ENCODE data around the gene KCNAB1.

KCNAB1 gene

DNA sequence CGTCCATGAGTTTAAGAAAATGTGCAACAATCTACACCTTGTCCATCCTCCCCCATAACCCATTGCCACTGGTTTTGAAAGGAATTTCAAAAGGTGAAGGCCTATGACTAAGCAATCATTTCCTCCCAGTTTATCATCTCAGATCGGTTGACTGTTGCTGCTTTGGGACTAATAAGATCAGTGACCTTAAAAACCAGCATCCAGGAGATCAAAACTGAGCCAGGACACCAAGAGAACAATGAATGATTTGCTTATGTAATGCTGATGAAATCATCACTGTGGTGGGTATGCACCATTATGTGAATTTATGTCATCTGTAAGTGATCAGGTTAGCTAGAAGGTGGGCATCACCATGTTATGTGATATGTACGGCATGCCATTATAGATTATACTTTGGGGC lies 239.0 kb downstream of the KCNAB1 start:
- Histone ChIP-seq H3K4me1 (ENCODE audit: control insufficient read depth, insufficient read depth, low read length) (no peaks in the 10 kb centered on the region), H3K27me3 (ENCODE audit: control insufficient read depth, insufficient read depth, low read length) (no peaks in the 10 kb centered on the region), H3K9me3 (ENCODE audit: control insufficient read depth, insufficient read depth, low read length) (no peaks in the 10 kb centered on the region), H3K27ac (ENCODE audit: low read length) (no peak overlapping the region), H3K36me3 (ENCODE audit: control insufficient read depth, insufficient read depth, low read length) (no peaks in the 10 kb centered on the region), H3K4me3 (ENCODE audit: low read length) (no peak overlapping the region)
- WGBS (ENCODE audit: insufficient coverage, insufficient read length): no CpG with 5 or more reads among the region's 3 CpGs
- DNase-seq (ENCODE audit: low read depth, low spot score): no peak

DNA sequence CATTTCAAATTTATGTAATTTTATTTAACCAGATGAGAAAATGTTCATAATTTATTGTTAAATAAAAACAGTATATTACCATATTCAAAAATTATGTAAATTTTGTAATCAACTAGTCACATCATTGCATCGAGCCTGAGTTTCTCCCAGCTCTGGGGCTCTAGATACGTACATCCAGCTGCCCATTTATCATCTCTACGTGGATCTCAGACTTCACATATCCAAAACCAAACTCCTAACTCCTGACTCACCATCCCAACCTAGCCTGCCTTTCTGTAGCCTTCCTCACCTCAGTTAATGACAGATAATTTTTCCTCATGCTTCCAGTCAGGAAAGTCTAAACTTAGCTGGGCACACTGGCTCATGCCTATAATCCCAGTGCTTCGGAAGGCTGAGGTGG lies 239.7 kb downstream of the KCNAB1 start:
- Histone ChIP-seq H3K4me1 (ENCODE audit: control insufficient read depth, insufficient read depth, low read length) (no peaks in the 10 kb centered on the region), H3K27me3 (ENCODE audit: control insufficient read depth, insufficient read depth, low read length) (no peaks in the 10 kb centered on the region), H3K9me3 (ENCODE audit: control insufficient read depth, insufficient read depth, low read length) (no peaks in the 10 kb centered on the region), H3K4me3 (ENCODE audit: low read length) (no peak overlapping the region), H3K36me3 (ENCODE audit: control insufficient read depth, insufficient read depth, low read length) (no peaks in the 10 kb centered on the region), H3K27ac (ENCODE audit: low read length) (no peak overlapping the region)
- no CpG with 5 or more reads among the region's 4 CpGs for WGBS (ENCODE audit: insufficient coverage, insufficient read length)
- no peak for DNase-seq (ENCODE audit: low read depth, low spot score)

DNA sequence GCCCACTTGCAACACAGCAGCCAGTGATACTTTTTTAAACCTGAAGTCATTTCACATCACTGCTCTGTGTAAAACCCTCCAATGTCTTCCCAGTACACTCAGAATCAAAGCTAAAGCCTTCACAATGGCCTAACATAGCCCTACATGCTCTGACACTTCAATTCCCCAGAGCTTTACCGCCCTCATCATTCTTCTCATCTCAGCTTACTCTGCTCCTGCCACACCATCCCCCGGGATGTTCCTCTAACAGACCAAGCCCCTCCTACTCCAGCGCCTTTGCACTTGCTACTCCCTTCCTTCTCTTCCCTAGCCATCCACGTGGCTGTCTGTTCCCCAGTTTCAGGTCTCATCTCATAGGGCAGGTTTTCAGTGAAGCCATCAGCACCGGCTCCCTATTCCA lies 240.6 kb downstream of the KCNAB1 start:
- no peak for DNase-seq (ENCODE audit: low read depth, low spot score)
- Histone ChIP-seq H3K27ac (ENCODE audit: low read length) (no peak overlapping the region), H3K36me3 (ENCODE audit: control insufficient read depth, insufficient read depth, low read length) (no peaks in the 10 kb centered on the region), H3K4me1 (ENCODE audit: control insufficient read depth, insufficient read depth, low read length) (no peaks in the 10 kb centered on the region), H3K4me3 (ENCODE audit: low read length) (no peak overlapping the region), H3K27me3 (ENCODE audit: control insufficient read depth, insufficient read depth, low read length) (no peaks in the 10 kb centered on the region), H3K9me3 (ENCODE audit: control insufficient read depth, insufficient read depth, low read length) (no peaks in the 10 kb centered on the region)
- WGBS (ENCODE audit: insufficient coverage, insufficient read length): no CpG with 5 or more reads among the region's 5 CpGs

DNA sequence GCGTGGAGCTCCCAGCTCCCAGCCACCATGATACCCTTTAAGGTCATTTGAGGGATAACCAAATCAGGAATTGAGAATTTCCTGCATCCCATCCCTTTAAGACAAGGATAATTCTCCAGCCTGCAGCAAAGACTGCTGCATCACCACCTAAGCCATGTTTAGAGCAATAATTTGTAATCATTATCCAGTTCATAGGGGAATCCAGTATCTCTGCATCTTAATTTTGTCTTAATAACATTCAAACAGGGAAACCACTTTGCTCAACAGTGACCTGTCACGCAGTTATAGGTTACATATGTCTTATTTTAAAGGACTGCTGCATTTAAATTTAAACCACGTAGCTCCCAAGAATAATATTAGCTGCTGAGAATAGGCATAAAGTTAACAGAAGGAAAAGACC lies 246.2 kb downstream of the KCNAB1 start:
- H3K27me3 ChIP-seq (ENCODE audit: control insufficient read depth, insufficient read depth, low read length): no peaks in the 10 kb centered on the region
- H3K36me3 ChIP-seq (ENCODE audit: control insufficient read depth, insufficient read depth, low read length): no peaks in the 10 kb centered on the region
- no peaks in the 10 kb centered on the region for H3K9me3 ChIP-seq (ENCODE audit: control insufficient read depth, insufficient read depth, low read length)
- no peak overlapping the region for H3K27ac ChIP-seq (ENCODE audit: low read length)
- DNase-seq (ENCODE audit: low read depth, low spot score): no peak
- no peaks in the 10 kb centered on the region for H3K4me1 ChIP-seq (ENCODE audit: control insufficient read depth, insufficient read depth, low read length)
- H3K4me3 ChIP-seq (ENCODE audit: low read length): no peak overlapping the region
- WGBS (ENCODE audit: insufficient coverage, insufficient read length): no CpG with 5 or more reads among the region's 3 CpGs

DNA sequence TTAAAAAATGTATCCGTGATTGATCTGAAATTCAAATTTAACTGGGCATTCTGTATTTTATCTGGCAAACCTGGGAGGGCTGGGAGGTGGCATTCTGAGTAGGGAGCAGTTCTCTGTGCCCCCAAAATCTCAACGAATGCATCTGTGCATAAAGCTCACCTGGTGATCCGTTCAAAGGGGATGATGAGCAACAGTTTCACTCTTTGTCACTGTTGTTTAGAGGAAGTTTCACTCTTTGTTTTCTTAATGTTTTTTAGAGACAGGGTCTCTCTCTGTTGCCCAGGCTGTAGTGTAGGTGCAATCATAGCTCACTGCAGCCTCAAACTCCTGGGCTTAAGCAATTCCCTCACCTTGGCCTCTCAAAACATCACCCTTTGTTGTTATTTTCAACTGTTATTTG lies 247.8 kb downstream of the KCNAB1 start:
- Histone ChIP-seq H3K4me1 (ENCODE audit: control insufficient read depth, insufficient read depth, low read length) (peaks cover 1% of the 10 kb centered on the region; the same call in 1 of the 2 replicates), H3K9me3 (ENCODE audit: control insufficient read depth, insufficient read depth, low read length) (no peaks in the 10 kb centered on the region), H3K27ac (ENCODE audit: low read length) (no peak overlapping the region), H3K4me3 (ENCODE audit: low read length) (no peak overlapping the region), H3K27me3 (ENCODE audit: control insufficient read depth, insufficient read depth, low read length) (no peaks in the 10 kb centered on the region), H3K36me3 (ENCODE audit: control insufficient read depth, insufficient read depth, low read length) (no peaks in the 10 kb centered on the region)
- WGBS (ENCODE audit: insufficient coverage, insufficient read length): no CpG with 5 or more reads among the region's 3 CpGs
- DNase-seq (ENCODE audit: low read depth, low spot score): no peak

DNA sequence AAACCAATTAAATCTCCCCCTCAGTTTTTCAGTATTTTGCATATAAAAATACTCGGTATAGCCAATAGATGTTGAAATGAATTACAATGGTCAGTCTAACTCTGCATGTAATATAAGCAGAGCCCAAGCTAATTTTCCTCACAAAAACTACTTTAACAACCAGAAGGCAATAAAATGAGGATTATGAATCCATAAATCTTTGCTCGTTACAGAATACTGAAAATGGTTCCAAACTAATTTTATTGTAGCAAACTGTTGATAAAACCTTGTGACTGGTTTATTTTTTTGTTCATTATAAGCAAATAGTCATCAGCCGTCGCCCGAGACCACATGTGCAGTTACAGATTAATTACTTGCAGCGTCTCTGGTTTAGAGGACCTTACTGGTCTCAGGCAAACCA lies 251.3 kb downstream of the KCNAB1 start:
- DNase-seq (ENCODE audit: low read depth, low spot score): no peak
- no peaks in the 10 kb centered on the region for H3K9me3 ChIP-seq (ENCODE audit: control insufficient read depth, insufficient read depth, low read length)
- peaks cover 4% of the 10 kb centered on the region; the same call in 1 of the 2 replicates for H3K4me1 ChIP-seq (ENCODE audit: control insufficient read depth, insufficient read depth, low read length)
- no peaks in the 10 kb centered on the region for H3K36me3 ChIP-seq (ENCODE audit: control insufficient read depth, insufficient read depth, low read length)
- H3K4me3 ChIP-seq (ENCODE audit: low read length): no peak overlapping the region
- no peak overlapping the region for H3K27ac ChIP-seq (ENCODE audit: low read length)
- H3K27me3 ChIP-seq (ENCODE audit: control insufficient read depth, insufficient read depth, low read length): no peaks in the 10 kb centered on the region
- no CpG with 5 or more reads among the region's 6 CpGs for WGBS (ENCODE audit: insufficient coverage, insufficient read length)

DNA sequence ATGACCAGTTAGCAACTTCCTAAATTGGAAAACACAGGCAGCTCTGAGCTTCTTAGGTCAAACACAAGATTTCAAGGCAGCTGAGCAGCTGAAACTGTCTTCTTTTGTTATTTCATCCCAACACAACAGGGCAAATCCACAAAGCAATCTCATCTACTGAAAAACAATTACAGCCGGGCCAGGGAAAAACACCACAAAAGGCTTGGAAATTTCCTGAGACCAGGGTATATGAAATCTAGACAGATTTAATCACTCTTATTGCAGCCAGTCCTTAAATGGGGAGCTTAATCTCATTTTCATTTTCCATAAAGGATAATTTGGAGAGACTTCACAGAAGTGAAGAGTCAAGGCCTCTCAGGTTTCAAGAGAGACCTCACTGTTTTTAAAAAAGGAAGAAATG lies 252.7 kb downstream of the KCNAB1 start:
- Histone ChIP-seq H3K4me3 (ENCODE audit: low read length) (no peak overlapping the region), H3K9me3 (ENCODE audit: control insufficient read depth, insufficient read depth, low read length) (no peaks in the 10 kb centered on the region), H3K4me1 (ENCODE audit: control insufficient read depth, insufficient read depth, low read length) (peaks cover 4% of the 10 kb centered on the region; the same call in 1 of the 2 replicates), H3K27me3 (ENCODE audit: control insufficient read depth, insufficient read depth, low read length) (no peaks in the 10 kb centered on the region), H3K36me3 (ENCODE audit: control insufficient read depth, insufficient read depth, low read length) (no peaks in the 10 kb centered on the region), H3K27ac (ENCODE audit: low read length) (no peak overlapping the region)
- WGBS (ENCODE audit: insufficient coverage, insufficient read length): no CpG with 5 or more reads among the region's 1 CpG
- no peak for DNase-seq (ENCODE audit: low read depth, low spot score)

DNA sequence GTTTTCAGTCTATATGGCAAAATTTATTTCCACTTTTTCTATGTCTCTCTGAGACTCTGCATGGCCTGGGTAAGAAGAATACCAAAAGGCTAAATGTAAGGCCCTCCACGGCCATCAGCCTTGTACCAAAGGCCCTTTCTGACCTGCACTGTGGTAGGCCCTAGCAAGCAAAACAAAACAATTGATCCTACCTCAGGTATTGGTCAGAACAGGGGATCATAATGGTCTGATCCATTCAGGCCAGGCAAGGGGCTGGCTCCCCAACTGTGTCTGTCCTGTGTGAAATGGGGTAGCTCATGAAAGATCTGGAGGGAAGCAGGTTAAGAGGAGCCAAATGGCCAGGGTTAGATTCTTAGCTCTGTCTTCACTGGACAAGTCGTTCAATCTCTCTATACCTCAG lies 253.3 kb downstream of the KCNAB1 start:
- Histone ChIP-seq H3K36me3 (ENCODE audit: control insufficient read depth, insufficient read depth, low read length) (no peaks in the 10 kb centered on the region), H3K4me3 (ENCODE audit: low read length) (no peak overlapping the region), H3K4me1 (ENCODE audit: control insufficient read depth, insufficient read depth, low read length) (peaks cover 4% of the 10 kb centered on the region; the same call in 1 of the 2 replicates), H3K27me3 (ENCODE audit: control insufficient read depth, insufficient read depth, low read length) (no peaks in the 10 kb centered on the region), H3K9me3 (ENCODE audit: control insufficient read depth, insufficient read depth, low read length) (no peaks in the 10 kb centered on the region), H3K27ac (ENCODE audit: low read length) (no peak overlapping the region)
- WGBS (ENCODE audit: insufficient coverage, insufficient read length): no CpG with 5 or more reads among the region's 2 CpGs
- DNase-seq (ENCODE audit: low read depth, low spot score): no peak

DNA sequence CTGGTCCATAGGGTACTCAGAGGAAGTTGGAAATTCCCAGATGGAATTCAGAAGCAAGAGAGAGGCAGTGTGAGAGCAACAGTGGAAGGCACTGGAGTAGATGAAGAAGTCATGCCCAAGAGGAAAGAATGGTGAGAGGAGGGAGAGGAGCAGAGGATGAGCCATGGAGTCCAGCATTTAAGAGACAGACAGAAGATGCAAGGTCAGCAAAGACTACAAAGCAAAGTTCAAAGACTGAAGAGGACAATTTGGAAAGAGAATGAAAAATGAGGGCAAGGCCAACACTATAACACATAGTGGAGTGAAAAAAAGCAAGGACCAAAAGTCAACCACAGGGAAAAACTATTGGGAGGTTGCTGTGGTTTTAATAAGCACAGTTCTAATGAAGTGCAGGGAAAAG lies 255.8 kb downstream of the KCNAB1 start:
- DNase-seq (ENCODE audit: low read depth, low spot score): no peak
- Histone ChIP-seq H3K9me3 (ENCODE audit: control insufficient read depth, insufficient read depth, low read length) (no peaks in the 10 kb centered on the region), H3K36me3 (ENCODE audit: control insufficient read depth, insufficient read depth, low read length) (no peaks in the 10 kb centered on the region), H3K27ac (ENCODE audit: low read length) (no peak overlapping the region), H3K4me1 (ENCODE audit: control insufficient read depth, insufficient read depth, low read length) (peaks cover 4% of the 10 kb centered on the region; the same call in 1 of the 2 replicates), H3K27me3 (ENCODE audit: control insufficient read depth, insufficient read depth, low read length) (no peaks in the 10 kb centered on the region), H3K4me3 (ENCODE audit: low read length) (no peak overlapping the region)

DNA sequence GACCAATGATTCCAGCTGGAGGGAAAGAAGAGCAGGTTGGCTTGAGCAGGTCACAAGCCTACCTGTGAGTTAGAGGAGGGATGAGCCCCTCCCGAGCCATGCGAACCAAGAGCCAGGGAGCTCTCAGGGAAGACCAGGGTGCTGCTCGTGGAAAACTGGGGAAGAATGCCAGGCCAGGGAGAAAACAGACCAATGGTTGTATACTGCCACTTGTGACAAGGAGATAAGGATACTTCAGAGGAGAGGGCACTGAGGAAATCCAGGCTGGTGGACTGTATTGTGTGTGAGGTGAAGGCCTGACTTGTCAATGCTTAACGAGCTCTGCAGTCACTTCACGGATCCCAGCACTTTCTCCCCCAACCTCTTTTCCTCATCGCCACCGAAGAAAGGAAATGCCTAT lies 256.9 kb downstream of the KCNAB1 start:
- H3K4me3 ChIP-seq (ENCODE audit: low read length): no peak overlapping the region
- H3K36me3 ChIP-seq (ENCODE audit: control insufficient read depth, insufficient read depth, low read length): no peaks in the 10 kb centered on the region
- no peak overlapping the region for H3K27ac ChIP-seq (ENCODE audit: low read length)
- no peaks in the 10 kb centered on the region for H3K9me3 ChIP-seq (ENCODE audit: control insufficient read depth, insufficient read depth, low read length)
- no peak for DNase-seq (ENCODE audit: low read depth, low spot score)
- WGBS (ENCODE audit: insufficient coverage, insufficient read length): no CpG with 5 or more reads among the region's 7 CpGs
- H3K27me3 ChIP-seq (ENCODE audit: control insufficient read depth, insufficient read depth, low read length): no peaks in the 10 kb centered on the region
- H3K4me1 ChIP-seq (ENCODE audit: control insufficient read depth, insufficient read depth, low read length): peaks cover 4% of the 10 kb centered on the region; the same call in 1 of the 2 replicates

DNA sequence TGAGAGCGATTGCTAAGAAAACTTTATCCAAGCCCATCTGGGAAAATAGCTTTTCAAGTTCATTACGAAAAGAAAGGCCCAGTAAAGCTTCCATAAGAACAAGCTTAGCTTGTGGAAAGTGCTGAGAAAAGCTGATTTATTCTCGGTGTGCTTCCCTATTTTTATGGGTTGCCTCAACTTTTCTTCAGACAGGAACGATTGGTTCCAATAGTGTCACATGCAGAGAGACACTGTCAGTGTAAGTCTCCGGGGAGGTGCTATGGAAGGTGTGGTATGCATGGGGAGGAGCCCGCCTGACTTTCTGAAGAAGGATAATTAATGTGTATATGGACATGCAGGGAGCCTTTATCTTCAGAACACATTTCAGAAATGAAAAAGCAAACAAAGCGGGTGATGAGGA lies 257.3 kb downstream of the KCNAB1 start:
- Histone ChIP-seq H3K4me1 (ENCODE audit: control insufficient read depth, insufficient read depth, low read length) (peaks cover 2% of the 10 kb centered on the region; the same call in 1 of the 2 replicates), H3K4me3 (ENCODE audit: low read length) (no peak overlapping the region), H3K36me3 (ENCODE audit: control insufficient read depth, insufficient read depth, low read length) (no peaks in the 10 kb centered on the region), H3K27me3 (ENCODE audit: control insufficient read depth, insufficient read depth, low read length) (no peaks in the 10 kb centered on the region), H3K9me3 (ENCODE audit: control insufficient read depth, insufficient read depth, low read length) (no peaks in the 10 kb centered on the region), H3K27ac (ENCODE audit: low read length) (no peak overlapping the region)
- WGBS (ENCODE audit: insufficient coverage, insufficient read length): no CpG with 5 or more reads among the region's 7 CpGs
- DNase-seq (ENCODE audit: low read depth, low spot score): no peak
